ENCODE results near the gene DUOX2. TPM values are rescaled to one million over a fixed set of nuclear protein-coding genes. Genes with fewer than 3 reads are reported as not detected.

DUOX2 gene
- total RNA-seq, 1 experiment from 2014 or later: 0.30 TPM

GRCh38 chr15:45100884-45101625 lies 12.9 kb downstream of the DUOX2 start:
- DNase-seq (ENCODE audit: unreplicated experiment): no peak
- CTCF ChIA-PET: interaction anchor here (0.8 kb wide), 1 partner anchor 17 kb away, joined by 4 read pairs; no protein-coding TSS in a partner anchor
- intact Hi-C loops (cut with micrococcal nuclease): no loop called here
- Mint-ChIP-seq H3K4me1 (ENCODE audit: insufficient read depth, unreplicated experiment) (no peaks in the 10 kb centered on the region), H3K27ac (ENCODE audit: low read depth, unreplicated experiment) (no peak overlapping the region), H3K27me3 (ENCODE audit: insufficient read depth, unreplicated experiment) (no peaks in the 10 kb centered on the region), H3K4me3 (ENCODE audit: unreplicated experiment) (no peak overlapping the region), H3K9me3 (ENCODE audit: unreplicated experiment) (no peaks in the 10 kb centered on the region), H3K36me3 (ENCODE audit: insufficient read depth, unreplicated experiment) (no peaks in the 10 kb centered on the region)
- BruUV-seq (replicated peaks): no TSS peak
- TF ChIP-seq, protein P1, sequence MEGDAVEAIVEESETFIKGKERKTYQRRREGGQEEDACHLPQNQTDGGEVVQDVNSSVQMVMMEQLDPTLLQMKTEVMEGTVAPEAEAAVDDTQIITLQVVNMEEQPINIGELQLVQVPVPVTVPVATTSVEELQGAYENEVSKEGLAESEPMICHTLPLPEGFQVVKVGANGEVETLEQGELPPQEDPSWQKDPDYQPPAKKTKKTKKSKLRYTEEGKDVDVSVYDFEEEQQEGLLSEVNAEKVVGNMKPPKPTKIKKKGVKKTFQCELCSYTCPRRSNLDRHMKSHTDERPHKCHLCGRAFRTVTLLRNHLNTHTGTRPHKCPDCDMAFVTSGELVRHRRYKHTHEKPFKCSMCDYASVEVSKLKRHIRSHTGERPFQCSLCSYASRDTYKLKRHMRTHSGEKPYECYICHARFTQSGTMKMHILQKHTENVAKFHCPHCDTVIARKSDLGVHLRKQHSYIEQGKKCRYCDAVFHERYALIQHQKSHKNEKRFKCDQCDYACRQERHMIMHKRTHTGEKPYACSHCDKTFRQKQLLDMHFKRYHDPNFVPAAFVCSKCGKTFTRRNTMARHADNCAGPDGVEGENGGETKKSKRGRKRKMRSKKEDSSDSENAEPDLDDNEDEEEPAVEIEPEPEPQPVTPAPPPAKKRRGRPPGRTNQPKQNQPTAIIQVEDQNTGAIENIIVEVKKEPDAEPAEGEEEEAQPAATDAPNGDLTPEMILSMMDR (IDR thresholded peaks at IDR 0.05; ENCODE audit: unreplicated experiment): no peak
- POLR2A ChIA-PET: no interaction called here

GRCh38 chr15:45099549-45100165 lies 14.3 kb downstream of the DUOX2 start:
- POLR2A ChIA-PET: no interaction called here
- DNase-seq (ENCODE audit: unreplicated experiment): no peak
- BruUV-seq (replicated peaks): no TSS peak
- CTCF ChIA-PET: no interaction called here
- H3K36me3 Mint-ChIP-seq (ENCODE audit: insufficient read depth, unreplicated experiment): no peaks in the 10 kb centered on the region
- TF ChIP-seq, protein P1 (IDR thresholded peaks at IDR 0.05; ENCODE audit: unreplicated experiment): no peak
- no peak overlapping the region for H3K4me3 Mint-ChIP-seq (ENCODE audit: unreplicated experiment)
- H3K27ac Mint-ChIP-seq (ENCODE audit: low read depth, unreplicated experiment): no peak overlapping the region
- no peaks in the 10 kb centered on the region for H3K4me1 Mint-ChIP-seq (ENCODE audit: insufficient read depth, unreplicated experiment)
- no peaks in the 10 kb centered on the region for H3K9me3 Mint-ChIP-seq (ENCODE audit: unreplicated experiment)
- intact Hi-C loops (cut with micrococcal nuclease): no loop called here
- no peaks in the 10 kb centered on the region for H3K27me3 Mint-ChIP-seq (ENCODE audit: insufficient read depth, unreplicated experiment)

DNA sequence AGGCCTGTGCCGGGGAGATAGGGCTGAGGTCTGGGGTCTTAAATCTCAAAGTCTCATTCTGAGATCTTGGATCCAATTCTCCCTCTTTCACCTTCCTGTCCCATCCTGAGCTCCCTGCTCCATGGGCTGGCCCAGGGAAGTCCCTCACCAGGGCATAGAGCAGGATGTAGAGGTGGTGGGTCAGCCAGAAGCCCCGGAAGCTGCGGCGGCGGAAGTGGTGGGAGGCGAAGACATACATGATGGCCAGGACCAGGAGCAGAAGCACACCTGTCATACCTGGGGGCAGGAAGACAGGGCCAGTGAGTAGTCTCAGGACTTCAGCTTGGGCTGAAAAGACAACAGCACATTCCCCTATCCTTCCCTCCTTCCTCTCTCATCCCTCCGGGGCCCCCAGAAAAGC lies 16.5 kb downstream of the DUOX2 start:
- CTCF ChIA-PET: interaction anchor here (0.6 to 1.5 kb wide), 5 partner anchors 16 to 119 kb away, joined by 3 to 4 read pairs (median 3); no protein-coding TSS in a partner anchor

GRCh38 chr15:45095661-45096060 lies 18.3 kb downstream of the DUOX2 start:
- H3K27ac Mint-ChIP-seq (ENCODE audit: low read depth, unreplicated experiment): no peak overlapping the region
- peaks cover 27% of the 10 kb centered on the region for H3K27me3 Mint-ChIP-seq (ENCODE audit: insufficient read depth, unreplicated experiment)
- H3K9me3 Mint-ChIP-seq (ENCODE audit: unreplicated experiment): no peaks in the 10 kb centered on the region
- TF ChIP-seq, protein P1 (IDR thresholded peaks at IDR 0.05; ENCODE audit: unreplicated experiment): no peak
- ChIA-PET POLR2A (no interaction called here), CTCF (no interaction called here)
- H3K36me3 Mint-ChIP-seq (ENCODE audit: insufficient read depth, unreplicated experiment): no peaks in the 10 kb centered on the region
- no peak for DNase-seq (ENCODE audit: unreplicated experiment)
- intact Hi-C loops (cut with micrococcal nuclease): no loop called here
- no TSS peak for BruUV-seq (replicated peaks)
- H3K4me3 Mint-ChIP-seq (ENCODE audit: unreplicated experiment): no peak overlapping the region
- H3K4me1 Mint-ChIP-seq (ENCODE audit: insufficient read depth, unreplicated experiment): peaks cover 8% of the 10 kb centered on the region

More for the DNA sequence above, 16.5 kb downstream of the DUOX2 start:
- POLR2A ChIA-PET: no interaction called here
- Mint-ChIP-seq H3K4me3 (ENCODE audit: unreplicated experiment) (no peak overlapping the region), H3K27ac (ENCODE audit: low read depth, unreplicated experiment) (no peak overlapping the region), H3K27me3 (ENCODE audit: insufficient read depth, unreplicated experiment) (peaks cover 9% of the 10 kb centered on the region), H3K36me3 (ENCODE audit: insufficient read depth, unreplicated experiment) (no peaks in the 10 kb centered on the region), H3K9me3 (ENCODE audit: unreplicated experiment) (no peaks in the 10 kb centered on the region), H3K4me1 (ENCODE audit: insufficient read depth, unreplicated experiment) (no peaks in the 10 kb centered on the region)
- intact Hi-C loops (cut with micrococcal nuclease): no loop called here
- no peak for DNase-seq (ENCODE audit: unreplicated experiment)
- BruUV-seq (replicated peaks): no TSS peak
- TF ChIP-seq, protein P1 (IDR thresholded peaks at IDR 0.05; ENCODE audit: unreplicated experiment): no peak
